H9 (cell line): ENCODE results near the gene ZC3H12D. TPM values are rescaled to one million over a fixed set of nuclear protein-coding genes. Genes with fewer than 3 reads are reported as not detected.
A peak's percentile ranks its signal among the peaks of the same experiment; 100 is the strongest.

ENCODE experiments used
- DNase-seq: peaks from one replicate; pipeline ENCODE4 v3.0.0-alpha.2; 2017
- H2AFZ ChIP-seq: one replicate; pipeline ENCODE4 v1.6.1; 2013; ENCODE audit warnings: mild to moderate bottlenecking, low read length, control low read depth, moderate library complexity
- H2AK5ac ChIP-seq: 2 replicates; pipeline ENCODE4 v1.6.1; 2013; ENCODE audit warnings: low read length, control low read depth, mixed read lengths; ENCODE audit not compliant: insufficient read length
- H2BK120ac ChIP-seq: one replicate; pipeline ENCODE4 v1.6.1; 2013; ENCODE audit warnings: low read depth, mild to moderate bottlenecking, low read length, control low read depth, inconsistent platforms; ENCODE audit not compliant: poor library complexity, severe bottlenecking
- H2BK12ac ChIP-seq: 2 replicates; pipeline ENCODE4 v1.6.1; 2013; ENCODE audit warnings: low read length, control low read depth, mixed read lengths, low read depth; ENCODE audit not compliant: insufficient read length
- H2BK15ac ChIP-seq: 2 replicates; pipeline ENCODE4 v1.6.1; 2013; ENCODE audit warnings: low read depth, low read length, control low read depth
- H2BK20ac ChIP-seq: one replicate; pipeline ENCODE4 v1.6.1; 2013; ENCODE audit warnings: low read depth, mild to moderate bottlenecking, low read length, control low read depth, inconsistent platforms; ENCODE audit not compliant: poor library complexity, severe bottlenecking
- H2BK5ac ChIP-seq: 2 replicates; pipeline ENCODE4 v1.6.1; 2013; ENCODE audit warnings: low read length, control low read depth, mixed read lengths; ENCODE audit not compliant: insufficient read length
- H3K14ac ChIP-seq: 2 replicates; pipeline ENCODE4 v1.6.1; 2013; ENCODE audit warnings: low read length, control low read depth; ENCODE audit not compliant: insufficient read depth
- H3K18ac ChIP-seq: 2 replicates; pipeline ENCODE4 v1.6.1; 2013; ENCODE audit warnings: low read depth, mild to moderate bottlenecking, mixed read lengths, low read length, control low read depth; ENCODE audit not compliant: insufficient read length
- H3K23ac ChIP-seq: 2 replicates; pipeline ENCODE4 v1.6.1; 2013; ENCODE audit warnings: low read length, control low read depth, mixed read lengths, low read depth; ENCODE audit not compliant: insufficient read length
- H3K23me2 ChIP-seq: 2 replicates; pipeline ENCODE4 v1.6.1; 2013; ENCODE audit warnings: low read depth, mild to moderate bottlenecking, mixed read lengths, low read length, control low read depth; ENCODE audit not compliant: insufficient read length, poor library complexity, severe bottlenecking
- H3K27ac ChIP-seq: 2 replicates; pipeline ENCODE4 v1.5.1; 2013; ENCODE audit warnings: low read length, control low read depth, mixed read lengths, low read depth; ENCODE audit not compliant: insufficient read length
- H3K27me3 ChIP-seq: 2 replicates; pipeline ENCODE4 v1.6.1; 2013; ENCODE audit warnings: low read length, control low read depth, inconsistent platforms; ENCODE audit not compliant: insufficient read depth
- H3K4ac ChIP-seq: 2 replicates; pipeline ENCODE4 v1.6.1; 2013; ENCODE audit warnings: low read depth, mild to moderate bottlenecking, control low read depth, inconsistent platforms, low read length, moderate library complexity
- H3K4me1 ChIP-seq: 2 replicates; pipeline ENCODE4 v1.6.1; 2013; ENCODE audit warnings: low read length, control low read depth, inconsistent platforms; ENCODE audit not compliant: insufficient read depth
- H3K4me2 ChIP-seq: 2 replicates; pipeline ENCODE4 v1.6.1; 2013; ENCODE audit warnings: low read length, control low read depth, mixed read lengths; ENCODE audit not compliant: insufficient read length, insufficient read depth
- H3K56ac ChIP-seq: 2 replicates; pipeline ENCODE4 v1.6.1; 2013; ENCODE audit warnings: low read depth, mild to moderate bottlenecking, mixed read lengths, low read length, control low read depth; ENCODE audit not compliant: insufficient read length
- H3K79me1 ChIP-seq: 2 replicates; pipeline ENCODE4 v1.6.1; 2013; ENCODE audit warnings: low read depth, mild to moderate bottlenecking, moderate library complexity, low read length, control low read depth, inconsistent platforms; ENCODE audit not compliant: insufficient read depth, poor library complexity, severe bottlenecking
- H3K79me2 ChIP-seq: 2 replicates; pipeline ENCODE4 v1.6.1; 2013; ENCODE audit warnings: low read length, control low read depth, inconsistent platforms; ENCODE audit not compliant: insufficient read depth
- H3K9ac ChIP-seq: 2 replicates; pipeline ENCODE4 v1.6.1; 2013; ENCODE audit warnings: low read length, control low read depth, mixed read lengths; ENCODE audit not compliant: insufficient read length; ENCODE audit errors: extremely low read depth
- H3K9me3 ChIP-seq: one replicate; pipeline ENCODE4 v1.6.1; 2013; ENCODE audit warnings: low read depth, low read length, inconsistent platforms; ENCODE audit not compliant: control insufficient read depth
- H3T11ph ChIP-seq: one replicate; pipeline ENCODE4 v1.6.1; 2013; ENCODE audit warnings: mild to moderate bottlenecking, low read length, control low read depth, inconsistent platforms
- H4K20me1 ChIP-seq: one replicate; pipeline ENCODE4 v1.6.1; 2013; ENCODE audit not compliant: control insufficient read depth, insufficient read length, insufficient read depth
- H4K5ac ChIP-seq: 2 replicates; pipeline ENCODE4 v1.6.1; 2013; ENCODE audit warnings: low read depth, mild to moderate bottlenecking, mixed read lengths, low read length, control low read depth; ENCODE audit not compliant: insufficient read length
- H4K8ac ChIP-seq: replicated peaks from 2 replicates; pipeline ENCODE4 v1.6.1; 2013; ENCODE audit warnings: low read length, control low read depth, mixed read lengths, low read depth; ENCODE audit not compliant: insufficient read length
- H4K91ac ChIP-seq: 2 replicates; pipeline ENCODE4 v1.6.1; 2013; ENCODE audit warnings: low read depth, mild to moderate bottlenecking, moderate library complexity, mixed read lengths, low read length, control low read depth; ENCODE audit not compliant: insufficient read length
- H3K27ac Mint-ChIP-seq, 3 experiments: 2 replicates in 2 of 3; 3 replicates in 1 of 3; pipeline ENCODE4 v1.8.0; 2020 to 2021; ENCODE audit warnings: mixed read lengths in 3 of 3, mild to moderate bottlenecking in 1 of 3, moderate library complexity in 1 of 3
- H3K27me3 Mint-ChIP-seq: 2 replicates; pipeline ENCODE4 v1.8.0; 2021; ENCODE audit warnings: low read depth, mild to moderate bottlenecking, moderate library complexity, mixed read lengths
- H3K36me3 Mint-ChIP-seq, 3 experiments: 2 replicates in 2 of 3; 3 replicates in 1 of 3; pipeline ENCODE4 v1.8.0; 2020 to 2021; ENCODE audit warnings: low read depth in 3 of 3, mixed read lengths in 3 of 3; ENCODE audit not compliant: insufficient read depth in 1 of 3
- H3K4me1 Mint-ChIP-seq, 2 experiments: 2 replicates each; pipeline ENCODE4 v1.8.0; 2020; ENCODE audit warnings: mixed read lengths in 2 of 2
- H3K4me3 Mint-ChIP-seq, 2 experiments: 2 replicates in 1 of 2; 3 replicates in 1 of 2; pipeline ENCODE4 v1.8.0; 2020 to 2021; ENCODE audit warnings: mild to moderate bottlenecking in 2 of 2, mixed read lengths in 2 of 2, moderate library complexity in 1 of 2
- H3K9me3 Mint-ChIP-seq, 2 experiments: 2 replicates in 1 of 2; 3 replicates in 1 of 2; pipeline ENCODE4 v1.8.0; 2020; ENCODE audit warnings: mild to moderate bottlenecking in 2 of 2, mixed read lengths in 2 of 2, moderate library complexity in 1 of 2
- CTCF ChIP-seq: fragments of 200-600 bp; sonication (generic); conservative IDR thresholded peaks from 3 replicates; pipeline ENCODE4 v1.8.0; 2021; ENCODE audit warnings: antibody characterized with exemption, mild to moderate bottlenecking
- WGBS: extraction: QIAGEN DNeasy Blood & Tissue Kit; methylation state at CpG from one replicate; pipeline ENCODE4 v1.1.7; 2013; ENCODE audit warnings: missing lambda C conversion rate, low lambda C conversion rate, mixed read lengths; ENCODE audit not compliant: insufficient read length; ENCODE audit errors: extremely low coverage; 5-methylcytosine and 5-hydroxymethylcytosine counted together
- total RNA-seq: library from RNA; stranded (reverse); gene quantifications from 2 replicates; pipeline ENCODE4 v1.2.1, GENCODE V29; 2021

The ZC3H12D gene
- total RNA-seq, 1 experiment from 2014 or later: 0.07 TPM

GRCh38 chr6:149431905-149432775 is 52.7 kb downstream of the ZC3H12D start:
- no peak overlapping the region for H4K91ac ChIP-seq
- H3K79me2 ChIP-seq: no peaks in the 10 kb centered on the region
- no peak overlapping the region for H3K14ac ChIP-seq
- H3K79me1 ChIP-seq: no peaks in the 10 kb centered on the region
- DNase-seq: peak; percentile 96
- H3K9me3 Mint-ChIP-seq: no peaks in the 10 kb centered on the region
- no peak overlapping the region for H2BK120ac ChIP-seq
- H3K9me3 ChIP-seq: no peaks in the 10 kb centered on the region
- no peak overlapping the region for H3K4me2 ChIP-seq
- H2AFZ ChIP-seq: peak overlapping the region; percentile 58
- no peak overlapping the region for H3K4me3 Mint-ChIP-seq
- no peaks in the 10 kb centered on the region for H4K20me1 ChIP-seq
- H3K36me3 Mint-ChIP-seq: no peaks in the 10 kb centered on the region
- no peak overlapping the region for H2BK12ac ChIP-seq
- H2BK15ac ChIP-seq: no peak overlapping the region
- H3K23ac ChIP-seq: no peak overlapping the region
- H3K23me2 ChIP-seq: no peaks in the 10 kb centered on the region
- TF ChIP-seq CTCF: peak; percentile 96
- H3K27me3 ChIP-seq: no peaks in the 10 kb centered on the region
- H3K27me3 Mint-ChIP-seq: no peaks in the 10 kb centered on the region
- no CpG with 5 or more reads among the region's 19 CpGs for WGBS
- H4K8ac ChIP-seq: no peak overlapping the region
- H3K27ac Mint-ChIP-seq: peak overlapping the region in 2 of 3 experiments; percentile 55 to 77; a peak in 2 of 7 replicates
- H3K27ac ChIP-seq: no peak overlapping the region
- H3K4me1 Mint-ChIP-seq: peaks cover 4 to 6% of the 10 kb centered on the region in 2 experiments; a peak in 2 of 4 replicates
- H2BK20ac ChIP-seq: no peak overlapping the region
- no peaks in the 10 kb centered on the region for H3K4me1 ChIP-seq
- H3T11ph ChIP-seq: no peak overlapping the region
- H3K56ac ChIP-seq: no peak overlapping the region
- no peak overlapping the region for H4K5ac ChIP-seq
- H3K18ac ChIP-seq: no peak overlapping the region
- no peak overlapping the region for H2BK5ac ChIP-seq
- H3K9ac ChIP-seq: no peak overlapping the region
- H2AK5ac ChIP-seq: no peak overlapping the region
- H3K4ac ChIP-seq: no peak overlapping the region
